ENCODE measurements around the gene TULP1.

Gene TULP1

DNA sequence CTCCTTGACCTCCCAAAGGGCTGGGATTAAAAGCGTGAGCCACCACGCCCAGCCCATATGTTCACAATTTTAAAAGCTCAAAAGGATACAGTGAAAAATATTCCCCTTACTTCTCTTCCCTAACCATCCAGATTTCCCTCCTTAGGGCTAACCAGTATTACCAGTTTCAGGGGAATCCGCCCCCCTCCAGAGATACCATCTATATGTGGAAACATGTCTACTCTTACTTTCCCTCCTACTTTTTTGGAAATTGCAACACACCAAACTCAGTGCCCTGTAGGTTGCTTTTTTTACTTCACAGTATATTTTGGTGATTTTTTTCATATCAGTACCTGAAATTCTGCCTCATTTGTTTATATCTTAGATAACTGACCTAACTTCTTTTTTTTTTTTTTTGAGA lies 51.4 kb downstream of the TULP1 start:
- H3K4me3 ChIP-seq (ENCODE audit: low read depth in 1 of 2, low read length in 1 of 2), result no peak overlapping the region
- no peaks in the 10 kb centered on the region for H3K4me1 ChIP-seq (ENCODE audit: control insufficient read depth in 1 of 2, insufficient read depth in 1 of 2, low read depth in 1 of 2, low read length in 1 of 2)
- no peak for TF ChIP-seq CTCF (IDR thresholded peaks at IDR 0.05)
- H3K36me3 ChIP-seq, result peaks cover 42% of the 10 kb centered on the region
- no peaks in the 10 kb centered on the region for H3K9me3 ChIP-seq
- no peaks in the 10 kb centered on the region for H3K27me3 ChIP-seq
- no peak overlapping the region for H3K27ac ChIP-seq

DNA sequence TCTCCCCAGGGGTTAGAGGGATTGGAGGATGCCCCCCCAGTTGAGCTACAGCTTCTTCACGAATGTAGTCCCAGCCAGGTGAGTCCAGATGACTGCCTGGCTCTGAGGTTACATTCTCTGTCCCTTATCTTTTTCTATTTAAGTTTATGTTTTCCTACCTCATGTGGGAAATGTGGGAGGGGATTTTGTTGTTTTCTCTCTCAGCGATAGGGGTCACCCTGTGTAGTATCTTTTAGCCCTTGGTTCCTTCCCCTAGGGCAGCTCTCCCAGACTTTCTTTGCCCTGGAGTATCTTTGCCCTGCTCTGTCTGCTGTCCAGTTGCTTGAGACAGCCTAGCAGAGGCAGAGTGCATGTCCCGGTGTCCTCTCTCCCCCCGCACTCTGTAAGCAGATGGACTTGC lies 54.8 kb downstream of the TULP1 start:
- peaks cover 32% of the 10 kb centered on the region for H3K36me3 ChIP-seq
- H3K4me3 ChIP-seq (ENCODE audit: low read depth in 1 of 2, low read length in 1 of 2), result no peak overlapping the region
- no peaks in the 10 kb centered on the region for H3K9me3 ChIP-seq
- no peaks in the 10 kb centered on the region for H3K27me3 ChIP-seq
- H3K4me1 ChIP-seq (ENCODE audit: control insufficient read depth in 1 of 2, insufficient read depth in 1 of 2, low read depth in 1 of 2, low read length in 1 of 2), result peaks cover 18 to 21% of the 10 kb centered on the region in 2 experiments
- no peak for TF ChIP-seq CTCF (IDR thresholded peaks at IDR 0.05)
- no peak overlapping the region for H3K27ac ChIP-seq

GRCh38 chr6:35454391-35455110 lies 58.1 kb downstream of the TULP1 start:
- Histone ChIP-seq H3K4me1 (ENCODE audit: control insufficient read depth in 1 of 2, insufficient read depth in 1 of 2, low read depth in 1 of 2, low read length in 1 of 2) (peaks cover 33 to 36% of the 10 kb centered on the region in 2 experiments), H3K27ac (no peak overlapping the region), H3K36me3 (peaks cover 14% of the 10 kb centered on the region), H3K4me3 (ENCODE audit: low read depth in 1 of 2, low read length in 1 of 2) (no peak overlapping the region), H3K27me3 (no peaks in the 10 kb centered on the region), H3K9me3 (no peaks in the 10 kb centered on the region)
- no peak for TF ChIP-seq CTCF (IDR thresholded peaks at IDR 0.05)

DNA sequence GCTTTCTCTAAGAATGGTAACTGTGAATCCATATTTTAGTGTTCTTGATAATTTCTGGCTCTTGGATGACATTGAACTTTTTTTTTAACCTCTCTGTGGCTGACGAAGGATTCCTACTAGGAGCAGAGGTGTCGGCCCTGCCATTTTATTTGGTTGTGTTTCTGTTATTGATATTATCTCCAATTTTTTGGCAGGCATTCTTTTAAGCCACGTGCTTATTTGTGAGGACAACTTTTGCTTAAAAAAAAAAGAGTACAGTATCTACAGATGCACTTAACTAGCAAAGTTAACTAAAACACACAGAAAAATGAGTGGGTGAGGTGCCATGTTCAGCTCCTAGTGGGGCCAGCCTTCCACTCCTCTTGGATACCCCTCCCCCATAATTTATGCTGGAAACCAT lies 59.5 kb downstream of the TULP1 start:
- H3K36me3 ChIP-seq, result peaks cover 8% of the 10 kb centered on the region
- no peak for TF ChIP-seq CTCF (IDR thresholded peaks at IDR 0.05)
- peaks cover 36 to 42% of the 10 kb centered on the region in 2 experiments for H3K4me1 ChIP-seq (ENCODE audit: control insufficient read depth in 1 of 2, insufficient read depth in 1 of 2, low read depth in 1 of 2, low read length in 1 of 2)
- no peaks in the 10 kb centered on the region for H3K9me3 ChIP-seq
- peak overlapping the region; percentile 76 to 82 for H3K4me3 ChIP-seq (ENCODE audit: low read depth in 1 of 2, low read length in 1 of 2)
- H3K27me3 ChIP-seq, result no peaks in the 10 kb centered on the region
- no peak overlapping the region for H3K27ac ChIP-seq

GRCh38 chr6:35452183-35453090 lies 60.3 kb downstream of the TULP1 start, which contains the start of gene FANCE:
TSS of gene FANCE (plus strand) at chr6:35452338. CDS start at chr6:35452546, 208 bp downstream.
- TF ChIP-seq CTCF (IDR thresholded peaks at IDR 0.05), result peak; percentile 46
- Histone ChIP-seq H3K27me3 (no peaks in the 10 kb centered on the region), H3K36me3 (peaks cover 3% of the 10 kb centered on the region), H3K27ac (peak within 1 kb of the TSS; percentile 59), H3K4me3 (ENCODE audit: low read depth in 1 of 2, low read length in 1 of 2) (peak within 1 kb of the TSS; percentile 76 to 82), H3K4me1 (ENCODE audit: control insufficient read depth in 1 of 2, insufficient read depth in 1 of 2, low read depth in 1 of 2, low read length in 1 of 2) (peaks cover 36 to 42% of the 10 kb centered on the region in 2 experiments), H3K9me3 (no peaks in the 10 kb centered on the region)

Measured in neutrophil (primary cell).